ENCODE measurements around the gene SAP30BP.

GRCh38 chr17:75662511-75662910 lies 4.6 kb upstream of the SAP30BP start:
- TF ChIP-seq CTCF (IDR thresholded peaks at IDR 0.05), result no peak
- TF ChIP-seq POLR2AphosphoS5 (IDR thresholded peaks at IDR 0.05), result no peak
- TF ChIP-seq POLR2A (IDR thresholded peaks at IDR 0.05; ENCODE audit: low read depth), result no peak
- no peak for TF ChIP-seq EP300 (IDR thresholded peaks at IDR 0.05)
